GM12878 (cell line): ENCODE data around the gene LAMP1. TPM values are rescaled to one million over a fixed set of nuclear protein-coding genes. Genes with fewer than 3 reads are reported as not detected.

Source experiments
- ATAC-seq: fragments of 200-7000 bp; cut with Tn5 transposase; 3 replicates; pipeline ENCODE4 v1.9.1; 2020; ENCODE audit warnings: mild to moderate bottlenecking, moderate library complexity
- BruUV-seq: library from RNA; stranded (reverse); fragments of 400-500 nt; replicated peaks from 2 replicates; lab custom pipeline; 2021; lab: Mats Ljungman, UMichigan
- CTCF ChIA-PET: fragments of 300-600 bp; sonication (Branson Sonifier 250); formaldehyde crosslinking; extraction: SDS; loops from one replicate; lab custom pipeline; 2021; ENCODE audit warnings: inconsistent platforms; lab: Yijun Ruan, JAX
- POLR2A ChIA-PET: fragments of 350-600 bp; formaldehyde crosslinking; extraction: SDS; loops from one replicate; lab custom pipeline; 2021; ENCODE audit warnings: inconsistent platforms; lab: Charles Lee
- RAD21 ChIA-PET: fragments of 300-600 bp; sonication (Branson Sonifier 250); formaldehyde crosslinking; loops from one replicate; lab custom pipeline; 2023; ENCODE audit warnings: antibody characterized with exemption; ENCODE audit not compliant: unreplicated experiment; lab: Charles Lee
- SMC1A ChIA-PET: fragments of 300-600 bp; sonication (Branson Sonifier 250); formaldehyde crosslinking; loops from one replicate; lab custom pipeline; 2023; ENCODE audit not compliant: unreplicated experiment, uncharacterized antibody; lab: Charles Lee
- DNase-seq: peaks from one replicate; pipeline ENCODE4 v3.0.0-alpha.2; 2011; ENCODE audit warnings: low read depth, low spot score
- FAIRE-seq: peaks from 3 replicates; lab custom pipeline; 2011; peaks lifted over from hg19 to GRCh38; lab: Jason Lieb, UNC
- H2AFZ ChIP-seq: 2 replicates; pipeline ENCODE4 v1.6.0; 2011; ENCODE audit warnings: low read depth, low read length, control low read depth; ENCODE audit not compliant: control insufficient read depth
- H3K27ac ChIP-seq: 2 replicates; pipeline ENCODE4 v1.5.1; 2011; ENCODE audit warnings: control low read depth; ENCODE audit not compliant: control insufficient read depth, insufficient read depth
- H3K27me3 ChIP-seq, 2 experiments: replicated peaks in 1 of 2; 2 replicates each; pipeline versions ENCODE4 v1.6.0 to v1.6.1; 2011; ENCODE audit warnings: low read length in 1 of 2; ENCODE audit not compliant: control insufficient read depth in 2 of 2, insufficient read depth in 2 of 2
- H3K36me3 ChIP-seq, 2 experiments: 2 replicates each; pipeline ENCODE4 v1.5.1; 2011; ENCODE audit warnings: low read length in 1 of 2; ENCODE audit not compliant: control insufficient read depth in 2 of 2, insufficient read depth in 2 of 2
- H3K4me1 ChIP-seq: 2 replicates; pipeline ENCODE4 v1.6.1; 2011; ENCODE audit warnings: mild to moderate bottlenecking, low read length, moderate library complexity, mixed read lengths; ENCODE audit not compliant: control insufficient read depth, insufficient read depth
- H3K4me2 ChIP-seq: 2 replicates; pipeline ENCODE4 v1.6.0; 2011; ENCODE audit warnings: control low read depth; ENCODE audit not compliant: control insufficient read depth, insufficient read depth
- H3K4me3 ChIP-seq: fragments of 200-600 bp; sonication (generic); 2 replicates; pipeline ENCODE4 v1.5.1; 2016
- H3K79me2 ChIP-seq: 2 replicates; pipeline ENCODE4 v1.6.0; 2011; ENCODE audit warnings: low read length; ENCODE audit not compliant: control insufficient read depth, insufficient read depth
- H3K9ac ChIP-seq: 2 replicates; pipeline ENCODE4 v1.8.0; 2011; ENCODE audit warnings: low read length, control low read depth, mixed read lengths; ENCODE audit not compliant: control insufficient read depth, insufficient read depth
- H3K9me3 ChIP-seq: replicated peaks from 3 replicates; pipeline ENCODE4 v1.5.1; 2011; ENCODE audit warnings: mild to moderate bottlenecking, low read length; ENCODE audit not compliant: control insufficient read depth, insufficient read depth
- H4K20me1 ChIP-seq: 2 replicates; pipeline ENCODE4 v1.6.0; 2011; ENCODE audit not compliant: control insufficient read depth, insufficient read depth
- BMI1 ChIP-seq: fragments of 450-650 bp; IDR thresholded peaks from 2 replicates; pipeline ENCODE4 v1.6.1; 2016; ENCODE audit warnings: mild to moderate bottlenecking, moderate library complexity, borderline replicate concordance
- ESRRA ChIP-seq: IDR thresholded peaks from 2 replicates; pipeline ENCODE4 v1.6.1; 2012; ENCODE audit warnings: mild to moderate bottlenecking, low read length, improper control_type of control experiment
- FOXK2 ChIP-seq: fragments of 450-650 bp; IDR thresholded peaks from 2 replicates; pipeline ENCODE4 v1.6.1; 2017; ENCODE audit warnings: mild to moderate bottlenecking, moderate library complexity
- GATAD2B ChIP-seq: fragments of 450-650 bp; conservative IDR thresholded peaks from 2 replicates; pipeline ENCODE4 v1.6.1; 2017; ENCODE audit warnings: low read depth, mild to moderate bottlenecking, moderate library complexity
- NFIC ChIP-seq: IDR thresholded peaks from 2 replicates; pipeline ENCODE4 v1.6.1; 2012; ENCODE audit warnings: low read depth, mild to moderate bottlenecking, inconsistent platforms, low read length, moderate library complexity
- NFYA ChIP-seq: IDR thresholded peaks from 2 replicates; pipeline ENCODE4 v1.6.1; 2011; ENCODE audit warnings: low read depth, mild to moderate bottlenecking, low read length, improper control_type of control experiment, borderline replicate concordance
- PAX8 ChIP-seq: fragments of 450-650 bp; IDR thresholded peaks from 2 replicates; pipeline ENCODE4 v1.6.1; 2017; ENCODE audit warnings: mild to moderate bottlenecking, moderate library complexity
- SIX5 ChIP-seq: IDR thresholded peaks from 2 replicates; pipeline ENCODE4 v1.6.1; 2011; ENCODE audit warnings: mild to moderate bottlenecking, low read depth, low read length, moderate library complexity; ENCODE audit not compliant: severe bottlenecking
- SMAD1 ChIP-seq: fragments of 450-650 bp; IDR thresholded peaks from 2 replicates; pipeline ENCODE4 v1.6.1; 2018; ENCODE audit warnings: mild to moderate bottlenecking, low read depth; ENCODE audit not compliant: partially characterized antibody
- SREBF2 ChIP-seq: IDR thresholded peaks from 2 replicates; pipeline ENCODE4 v1.6.1; 2012; ENCODE audit warnings: mild to moderate bottlenecking, low read length
- STAT1 ChIP-seq: fragments of 450-650 bp; conservative IDR thresholded peaks from 2 replicates; pipeline ENCODE4 v1.6.1; 2014; ENCODE audit warnings: antibody characterized with exemption, mild to moderate bottlenecking
- WGBS: methylation state at CpG from one replicate; pipeline ENCODE4 v1.1.6; 2016; ENCODE audit warnings: low lambda C conversion rate; ENCODE audit not compliant: insufficient replicate concordance, insufficient coverage; ENCODE audit errors: missing lambda C conversion rate; 5-methylcytosine and 5-hydroxymethylcytosine counted together
- in situ Hi-C: fragments of 300-500 bp; cut with MboI; formaldehyde crosslinking; loops from 9 replicates; pipeline ENCODE4 v1.14.3; 2018; ENCODE audit warnings: mixed read lengths
- intact Hi-C: fragments of 100-400 bp; cut with micrococcal nuclease; formaldehyde crosslinking; loops from one replicate; pipeline ENCODE4 v1.14.2; 2022; ENCODE audit not compliant: unreplicated experiment
- polyA plus RNA-seq, 11 experiments: library from polyadenylated mRNA; depleted of rRNA in 4 of 11; unstranded in 6 of 11; stranded (reverse) in 5 of 11; fragments of >200 nt; fragmentation: Nextera tagmentation in 4 of 11; fragmentation: Illumina TruSeq in 1 of 11; extraction: Ambion mirVana in 4 of 11; extraction: Trizol in 1 of 11; gene quantifications; 1 replicate in 1 of 11; 2 replicates in 10 of 11; pipeline versions ENCODE4 v1.2.1 to v1.2.3, GENCODE V29; 2011 to 2016; ENCODE audit warnings: inconsistent platforms in 2 of 11, missing spikeins in 2 of 11, low read depth in 1 of 11
- total RNA-seq, 4 experiments: library from RNA; depleted of rRNA in 3 of 4; stranded (reverse); fragments of >200 nt in 3 of 4; fragmentation: Illumina TruSeq in 1 of 4; extraction: Trizol in 1 of 4; gene quantifications; 2 replicates each; pipeline versions ENCODE4 v1.2.1 to v1.2.3, GENCODE V29; 2013 to 2021

LAMP1 gene
- total and polyA plus RNA-seq, 10 of the 15 experiments (the other 5 are each of a cell fraction or from before 2014, with no cell fraction given): 2.5 to 83.0 (median 32.7) TPM

DNA sequence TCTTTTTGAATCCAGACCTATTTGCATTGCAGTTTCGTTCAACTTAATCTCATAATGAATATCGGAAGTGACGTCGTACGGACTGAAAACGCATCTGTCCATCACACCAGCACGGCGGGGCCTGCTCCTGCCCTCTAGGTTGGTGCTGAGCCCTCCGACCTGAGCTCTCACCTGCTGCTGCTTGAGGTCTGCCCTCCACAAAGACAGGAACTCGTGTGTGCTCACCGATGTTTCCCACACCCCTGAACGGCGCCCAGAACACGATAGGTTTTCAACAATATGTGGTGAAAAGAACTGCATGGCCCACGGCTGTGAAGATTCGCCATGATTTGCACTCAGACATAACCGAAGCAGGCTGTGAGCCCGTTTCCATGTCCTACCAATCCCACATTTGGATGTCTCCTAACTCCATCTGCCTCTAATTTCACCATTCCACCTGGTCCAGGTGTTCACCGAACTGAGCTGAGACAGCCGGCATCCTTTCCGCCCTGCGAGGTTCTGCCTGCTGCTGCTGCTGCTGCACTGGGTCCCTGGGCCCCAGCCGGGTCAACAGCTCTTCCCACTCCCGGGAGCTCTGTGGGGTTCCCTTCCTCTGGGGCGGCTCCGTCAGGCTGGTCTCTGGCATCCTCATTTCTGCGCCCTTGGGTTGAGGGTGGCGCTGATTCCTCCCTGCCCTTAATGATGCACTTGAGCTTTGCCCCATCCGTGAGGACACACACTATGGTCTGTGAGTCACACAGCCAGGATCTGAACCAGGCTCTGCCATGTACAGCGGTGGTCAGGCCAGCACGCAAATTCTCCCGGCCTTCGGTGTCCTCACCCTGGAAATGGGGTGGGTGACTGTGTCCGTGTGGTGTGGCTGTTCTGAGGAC lies 46.0 kb downstream of the LAMP1 start:
- FAIRE-seq (no peak), ATAC-seq (no peak), DNase-seq (no peak)
- SMC1A ChIA-PET: no interaction called here
- Histone ChIP-seq H3K27me3 (no peaks in the 10 kb centered on the region), H3K79me2 (no peaks in the 10 kb centered on the region), H2AFZ (no peak overlapping the region), H3K36me3 (no peaks in the 10 kb centered on the region), H3K4me2 (no peak overlapping the region), H3K27ac (no peak overlapping the region), H3K9me3 (no peaks in the 10 kb centered on the region; the same call in 2 of the 3 replicates), H3K4me3 (no peak overlapping the region), H4K20me1 (no peaks in the 10 kb centered on the region), H3K9ac (no peak overlapping the region), H3K4me1 (no peaks in the 10 kb centered on the region)
- POLR2A ChIA-PET: no interaction called here
- intact Hi-C loops (no loop called here), in situ Hi-C loops (no loop called here)
- RAD21 ChIA-PET: no interaction called here
- CTCF ChIA-PET: no interaction called here
- BruUV-seq: no TSS peak
- WGBS: 56% methylated on average over 34 of the region's 34 CpGs
- TF ChIP-seq SREBF2 (no peak), SMAD1 (no peak), GATAD2B (no peak), ESRRA (no peak), NFYA (no peak), FOXK2 (no peak), NFIC (no peak), PAX8 (no peak), STAT1 (no peak), SIX5 (no peak), BMI1 (no peak)
